HepG2 (cell line): ENCODE measurements around the gene PTPRU. TPM values are rescaled to one million over a fixed set of nuclear protein-coding genes. Genes with fewer than 3 reads are reported as not detected.

Experiments used
- ATAC-seq: fragments of 200-7000 bp; cut with Tn5 transposase; 3 replicates; pipeline ENCODE4 v1.9.1; 2020; ENCODE audit warnings: mild to moderate bottlenecking, moderate library complexity
- BruUV-seq: library from RNA; stranded (reverse); fragments of 400-500 nt; replicated peaks from 2 replicates; lab custom pipeline; 2021; lab: Mats Ljungman, UMichigan
- CTCF ChIA-PET: fragments of 300-600 bp; formaldehyde crosslinking; extraction: SDS; loops from one replicate; lab custom pipeline; 2021; ENCODE audit warnings: low total read pairs, inconsistent platforms, low intra/inter-chr PET ratio; lab: Yijun Ruan, JAX
- POLR2A ChIA-PET: fragments of 350-600 bp; sonication (Branson Sonifier 250); formaldehyde crosslinking; loops from one replicate; lab custom pipeline; 2020; ENCODE audit warnings: antibody characterized with exemption, inconsistent platforms; lab: Yijun Ruan, JAX
- DNase-seq: peaks from one replicate; pipeline ENCODE4 v3.0.0-alpha.2; 2015; ENCODE audit warnings: low spot score
- FAIRE-seq: peaks from 3 replicates; lab custom pipeline; 2011; peaks lifted over from hg19 to GRCh38; lab: Jason Lieb, UNC
- H2AFZ ChIP-seq: one replicate; pipeline ENCODE4 v1.6.1; 2011; ENCODE audit warnings: low read length, inconsistent platforms
- H3K27ac ChIP-seq: fragments of 300-600 bp; 3 replicates; pipeline ENCODE4 v1.8.0; 2011; ENCODE audit warnings: mixed run types, mild to moderate bottlenecking, mixed read lengths, low read length, inconsistent platforms; ENCODE audit not compliant: insufficient read depth; ENCODE audit errors: extremely low read length
- H3K27me3 ChIP-seq, 2 experiments: fragments of 200-600 bp in 1 of 2; 2 replicates in 1 of 2; 3 replicates in 1 of 2; pipeline versions ENCODE4 v1.6.0 to v1.8.0; 2011; ENCODE audit warnings: low read length in 2 of 2, mild to moderate bottlenecking in 2 of 2, moderate library complexity in 2 of 2, inconsistent platforms in 1 of 2; ENCODE audit not compliant: insufficient read depth in 2 of 2, control insufficient read depth in 1 of 2
- H3K36me3 ChIP-seq, 2 experiments: fragments of 200-600 bp in 1 of 2; replicated peaks in 1 of 2; 2 replicates in 1 of 2; 3 replicates in 1 of 2; pipeline versions ENCODE4 v1.5.1 to v1.8.0; 2011; ENCODE audit warnings: low read length in 2 of 2, inconsistent platforms in 1 of 2; ENCODE audit not compliant: insufficient read depth in 2 of 2, control insufficient read depth in 1 of 2
- H3K4me1 ChIP-seq: 2 replicates; pipeline ENCODE4 v1.5.1; 2012; ENCODE audit warnings: low read length, inconsistent platforms; ENCODE audit not compliant: insufficient read depth
- H3K4me2 ChIP-seq: 2 replicates; pipeline ENCODE4 v1.6.0; 2011; ENCODE audit warnings: low read depth, low read length, inconsistent platforms
- H3K4me3 ChIP-seq, 3 experiments: fragments of 200-600 bp in 1 of 3; sonication (generic), shearing (Covaris generic) in 1 of 3; replicated peaks in 1 of 3; 2 replicates each; pipeline ENCODE4 v1.5.1; 2011 to 2016; ENCODE audit warnings: low read length in 3 of 3, inconsistent platforms in 2 of 3, low read depth in 2 of 3, mild to moderate bottlenecking in 2 of 3, control low read depth in 1 of 3, mixed read lengths in 1 of 3; ENCODE audit not compliant: insufficient read depth in 1 of 3
- H3K79me2 ChIP-seq: one replicate; pipeline ENCODE4 v1.6.1; 2011; ENCODE audit warnings: low read length, inconsistent platforms; ENCODE audit not compliant: insufficient read depth
- H3K9ac ChIP-seq: 2 replicates; pipeline ENCODE4 v1.6.0; 2011; ENCODE audit warnings: mild to moderate bottlenecking, low read depth, low read length, inconsistent platforms; ENCODE audit not compliant: insufficient read depth
- H3K9me3 ChIP-seq: 2 replicates; pipeline ENCODE4 v1.5.1; 2012; ENCODE audit warnings: mild to moderate bottlenecking, low read length
- H4K20me1 ChIP-seq: 2 replicates; pipeline ENCODE4 v1.6.0; 2011; ENCODE audit warnings: inconsistent platforms, mild to moderate bottlenecking, low read length, moderate library complexity; ENCODE audit not compliant: insufficient read depth
- AGO2 ChIP-seq: fragments of 200-400 bp; formaldehyde crosslinking; optimal IDR thresholded peaks from 2 replicates; pipeline ENCODE3; 2017; ENCODE audit warnings: mild to moderate bottlenecking, low read depth, low read length, moderate library complexity
- ARID2 ChIP-seq: sonication (generic); formaldehyde crosslinking; IDR thresholded peaks from 2 replicates; pipeline ENCODE4 v1.8.1; 2022; ENCODE audit warnings: mild to moderate bottlenecking, missing genetic modification reagents, borderline replicate concordance
- CEBPB ChIP-seq: IDR thresholded peaks from 2 replicates; pipeline ENCODE4 v1.6.1; 2011; ENCODE audit warnings: low read depth, low read length, improper control_type of control experiment, borderline replicate concordance
- CHCHD3 ChIP-seq: sonication (generic); formaldehyde crosslinking; IDR thresholded peaks from 2 replicates; pipeline ENCODE4 v1.8.0; 2022; ENCODE audit warnings: mild to moderate bottlenecking, missing genetic modification reagents, moderate library complexity
- ESRRA ChIP-seq: sonication (generic); formaldehyde crosslinking; IDR thresholded peaks from 2 replicates; pipeline ENCODE4 v1.5.1; 2020; ENCODE audit warnings: mild to moderate bottlenecking, low read depth, missing genetic modification reagents
- HOXA5 ChIP-seq: sonication (generic); formaldehyde crosslinking; IDR thresholded peaks from 2 replicates; pipeline ENCODE4 v1.4.0; 2020; ENCODE audit warnings: missing genetic modification reagents
- MNT ChIP-seq: fragments of 450-650 bp; IDR thresholded peaks from 2 replicates; pipeline ENCODE4 v1.6.1; 2016
- MYNN ChIP-seq: sonication (generic); formaldehyde crosslinking; IDR thresholded peaks from 2 replicates; pipeline ENCODE4 v1.4.0; 2020; ENCODE audit warnings: mild to moderate bottlenecking, low read depth, missing genetic modification reagents
- NFE2L1 ChIP-seq: sonication (generic); formaldehyde crosslinking; IDR thresholded peaks from 2 replicates; pipeline ENCODE4 v1.4.0; 2020; ENCODE audit warnings: missing genetic modification reagents, mild to moderate bottlenecking, borderline replicate concordance
- NONO ChIP-seq, 2 experiments: fragments of 450-650 bp in 1 of 2; sonication (generic) in 1 of 2; formaldehyde crosslinking in 1 of 2; IDR thresholded peaks in 1 of 2; conservative IDR thresholded peaks in 1 of 2; 2 replicates each; pipeline versions ENCODE4 v1.6.1 to v1.8.0; 2017 to 2022; ENCODE audit warnings: mild to moderate bottlenecking in 1 of 2, missing genetic modification reagents in 1 of 2, moderate library complexity in 1 of 2
- PLRG1 ChIP-seq: fragments of 450-650 bp; conservative IDR thresholded peaks from 2 replicates; pipeline ENCODE4 v1.6.1; 2016
- RBFOX2 ChIP-seq: fragments of 200-400 bp; formaldehyde crosslinking; IDR thresholded peaks from 2 replicates; pipeline ENCODE4 v1.6.1; 2017; ENCODE audit warnings: low read depth, mild to moderate bottlenecking, low read length
- SP5 ChIP-seq: IDR thresholded peaks from 2 replicates; pipeline ENCODE4 v1.6.1; 2016; ENCODE audit warnings: low read depth, borderline replicate concordance
- ZNF292 ChIP-seq: sonication (generic); formaldehyde crosslinking; IDR thresholded peaks from 2 replicates; pipeline ENCODE4 v1.8.1; 2022; ENCODE audit warnings: mild to moderate bottlenecking, low read depth, missing genetic modification reagents, borderline replicate concordance
- ZNF772 ChIP-seq: sonication (generic); formaldehyde crosslinking; IDR thresholded peaks from 2 replicates; pipeline ENCODE4 v1.5.0; 2020; ENCODE audit warnings: mild to moderate bottlenecking, missing genetic modification reagents
- ZNF792 ChIP-seq: IDR thresholded peaks from 2 replicates; pipeline ENCODE4 v1.6.1; 2016
- WGBS: methylation state at CpG from one replicate; pipeline ENCODE4 v1.1.6; 2017; ENCODE audit warnings: low lambda C conversion rate; 5-methylcytosine and 5-hydroxymethylcytosine counted together
- in situ Hi-C: cut with HindIII; loops from 2 replicates; pipeline ENCODE4 v1.10.0; 2017; ENCODE audit warnings: low pct_unique_long_range_greater_than_20kb; ENCODE audit not compliant: extremely low pct_ligation_motif_present
- intact Hi-C: fragments of 100-400 bp; cut with micrococcal nuclease; formaldehyde crosslinking; loops from one replicate; pipeline ENCODE4 v1.10.0; 2022; ENCODE audit not compliant: unreplicated experiment
- polyA plus RNA-seq, 8 experiments: library from polyadenylated mRNA; depleted of rRNA in 3 of 8; stranded (reverse) in 7 of 8; unstranded in 1 of 8; fragments of >200 nt; fragmentation: Illumina TruSeq in 4 of 8; extraction: Trizol in 4 of 8; gene quantifications; 2 replicates each; pipeline versions ENCODE4 v1.2.1 to v1.2.3, GENCODE V29; 2011 to 2016; ENCODE audit warnings: low read depth in 4 of 8, missing spikeins in 1 of 8, mixed read lengths in 1 of 8; ENCODE audit not compliant: insufficient read depth in 1 of 8
- total RNA-seq, 5 experiments: library from RNA; depleted of rRNA; stranded (reverse); fragments of >200 nt; fragmentation: Illumina TruSeq; extraction: Trizol; gene quantifications; 2 replicates each; pipeline ENCODE4 v1.2.3, GENCODE V29; 2016; ENCODE audit warnings: low read depth in 1 of 5
- TF ChIP-seq, protein P1 (sequence below): sonication (generic); formaldehyde crosslinking; IDR thresholded peaks from 2 replicates; pipeline ENCODE4 v1.4.0; 2020; ENCODE audit warnings: missing genetic modification reagents
- TF ChIP-seq, protein P2 (sequence below), 2 experiments: fragments of 450-650 bp in 1 of 2; sonication (generic) in 1 of 2; formaldehyde crosslinking; IDR thresholded peaks; 2 replicates each; pipeline versions ENCODE4 v1.5.0 to v1.8.0; 2020 to 2022; ENCODE audit warnings: mild to moderate bottlenecking in 1 of 2, missing genetic modification reagents in 1 of 2

PTPRU gene
- total and polyA plus RNA-seq, 2 of the 13 experiments (the other 11 are each of a cell fraction or from before 2014, with no cell fraction given): 21.6 to 22.3 TPM

DNA sequence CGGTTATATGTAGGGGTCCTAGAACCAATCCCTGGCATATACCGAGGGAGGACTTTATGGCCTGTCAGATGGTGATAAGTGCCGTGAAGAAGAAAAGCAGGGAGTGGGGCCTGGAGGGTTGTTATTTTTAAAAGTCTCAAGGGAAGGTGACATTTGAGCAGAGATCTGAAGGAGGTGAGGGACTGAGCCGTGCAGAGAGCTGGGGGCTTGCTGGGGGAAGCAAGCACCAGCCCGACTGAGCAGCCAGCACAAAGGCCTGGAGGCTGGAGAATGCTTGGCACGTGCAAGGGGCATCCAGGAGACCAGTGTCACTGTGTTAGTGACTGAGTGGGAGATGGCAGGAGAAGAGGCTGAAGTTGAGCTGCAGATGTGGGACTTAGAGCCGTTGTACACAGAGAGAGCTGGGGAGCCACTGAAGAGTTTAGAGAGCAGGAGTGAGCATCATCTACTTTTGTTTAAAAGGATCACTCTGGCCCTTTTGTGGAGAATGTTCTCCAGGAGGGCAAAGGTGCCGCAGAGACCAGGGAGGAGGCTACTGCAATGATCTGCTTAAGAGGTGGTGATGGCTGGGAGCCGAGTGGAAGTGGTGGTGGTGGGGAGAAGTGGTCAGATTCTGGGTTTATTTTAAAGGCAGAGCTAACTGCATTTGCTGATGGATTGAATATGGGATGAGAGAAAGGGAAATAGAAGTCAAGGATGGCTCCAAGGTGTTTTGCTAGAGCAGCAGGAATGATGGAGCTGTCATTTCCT lies 31.2 kb downstream of the PTPRU start (continued):
- TF ChIP-seq, protein P1, sequence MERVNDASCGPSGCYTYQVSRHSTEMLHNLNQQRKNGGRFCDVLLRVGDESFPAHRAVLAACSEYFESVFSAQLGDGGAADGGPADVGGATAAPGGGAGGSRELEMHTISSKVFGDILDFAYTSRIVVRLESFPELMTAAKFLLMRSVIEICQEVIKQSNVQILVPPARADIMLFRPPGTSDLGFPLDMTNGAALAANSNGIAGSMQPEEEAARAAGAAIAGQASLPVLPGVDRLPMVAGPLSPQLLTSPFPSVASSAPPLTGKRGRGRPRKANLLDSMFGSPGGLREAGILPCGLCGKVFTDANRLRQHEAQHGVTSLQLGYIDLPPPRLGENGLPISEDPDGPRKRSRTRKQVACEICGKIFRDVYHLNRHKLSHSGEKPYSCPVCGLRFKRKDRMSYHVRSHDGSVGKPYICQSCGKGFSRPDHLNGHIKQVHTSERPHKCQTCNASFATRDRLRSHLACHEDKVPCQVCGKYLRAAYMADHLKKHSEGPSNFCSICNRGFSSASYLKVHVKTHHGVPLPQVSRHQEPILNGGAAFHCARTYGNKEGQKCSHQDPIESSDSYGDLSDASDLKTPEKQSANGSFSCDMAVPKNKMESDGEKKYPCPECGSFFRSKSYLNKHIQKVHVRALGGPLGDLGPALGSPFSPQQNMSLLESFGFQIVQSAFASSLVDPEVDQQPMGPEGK (CRISPR knock-in tag): no peak
- no peak for TF ChIP-seq ZNF772 (CRISPR knock-in tag)
- no peak for TF ChIP-seq NONO (IDR thresholded peaks at IDR 0.05)
- no peak for TF ChIP-seq NONO (CRISPR knock-in tag; conservative IDR thresholded peaks at IDR 0.05)
- no peak for TF ChIP-seq ZNF792 (CRISPR knock-in tag)
- TF ChIP-seq ESRRA: no peak

DNA sequence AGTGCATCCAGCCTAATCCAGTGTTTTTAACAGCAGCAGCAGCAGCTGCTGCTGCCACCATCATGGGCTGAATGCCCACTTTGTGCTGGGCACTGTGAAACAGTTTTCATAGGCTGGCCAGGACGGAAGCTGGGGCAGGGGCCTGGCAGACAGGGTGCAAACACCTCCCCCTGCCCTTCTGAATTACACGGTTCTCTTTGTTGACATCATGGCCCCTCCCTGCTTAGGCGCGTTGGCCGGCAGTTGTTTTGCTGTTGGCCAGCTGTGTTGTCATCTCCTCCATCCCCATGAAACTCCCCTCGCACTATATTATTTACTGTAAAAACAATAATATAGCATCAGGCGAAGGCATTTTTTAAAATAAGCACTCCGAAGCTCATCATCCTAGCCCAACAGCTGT lies 33.1 kb downstream of the PTPRU start:
- no peak for FAIRE-seq
- Histone ChIP-seq H3K4me1 (peaks cover 29% of the 10 kb centered on the region), H3K4me3 (no peak overlapping the region), H3K27ac (no peak overlapping the region), H3K9ac (no peak overlapping the region), H4K20me1 (peaks cover 6% of the 10 kb centered on the region), H3K79me2 (no peaks in the 10 kb centered on the region), H3K27me3 (no peaks in the 10 kb centered on the region), H3K36me3 (no peaks in the 10 kb centered on the region; a peak in 1 of 5 replicates), H2AFZ (no peak overlapping the region), H3K9me3 (no peaks in the 10 kb centered on the region), H3K4me2 (no peak overlapping the region)
- intact Hi-C loops (no loop called here), in situ Hi-C loops (no loop called here)
- ChIA-PET CTCF (no interaction called here), POLR2A (no interaction called here)
- WGBS: 94% methylated on average over 8 of the region's 8 CpGs
- BruUV-seq: no TSS peak
- no peak for DNase-seq
- ATAC-seq: no peak
- TF ChIP-seq SP5 (CRISPR knock-in tag) (no peak), CEBPB (no peak), HOXA5 (no peak), ARID2 (no peak), ZNF292 (CRISPR knock-in tag) (no peak), PLRG1 (no peak), MNT (no peak), RBFOX2 (no peak), CHCHD3 (no peak), AGO2 (no peak), MYNN (CRISPR knock-in tag) (no peak), NFE2L1 (CRISPR knock-in tag) (no peak)
- TF ChIP-seq, protein P2, sequence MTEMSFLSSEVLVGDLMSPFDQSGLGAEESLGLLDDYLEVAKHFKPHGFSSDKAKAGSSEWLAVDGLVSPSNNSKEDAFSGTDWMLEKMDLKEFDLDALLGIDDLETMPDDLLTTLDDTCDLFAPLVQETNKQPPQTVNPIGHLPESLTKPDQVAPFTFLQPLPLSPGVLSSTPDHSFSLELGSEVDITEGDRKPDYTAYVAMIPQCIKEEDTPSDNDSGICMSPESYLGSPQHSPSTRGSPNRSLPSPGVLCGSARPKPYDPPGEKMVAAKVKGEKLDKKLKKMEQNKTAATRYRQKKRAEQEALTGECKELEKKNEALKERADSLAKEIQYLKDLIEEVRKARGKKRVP (CRISPR knock-in tag; IDR thresholded peaks at IDR 0.05): no peak
